NCI-H524 (cell line): Measurements from ENCODE around the gene CTXN3.

Source experiments
- DNase-seq, 2 experiments: peaks; one replicate each; lab custom pipeline; 2025; lab: John Stamatoyannopoulos, UW

CTXN3 gene

DNA sequence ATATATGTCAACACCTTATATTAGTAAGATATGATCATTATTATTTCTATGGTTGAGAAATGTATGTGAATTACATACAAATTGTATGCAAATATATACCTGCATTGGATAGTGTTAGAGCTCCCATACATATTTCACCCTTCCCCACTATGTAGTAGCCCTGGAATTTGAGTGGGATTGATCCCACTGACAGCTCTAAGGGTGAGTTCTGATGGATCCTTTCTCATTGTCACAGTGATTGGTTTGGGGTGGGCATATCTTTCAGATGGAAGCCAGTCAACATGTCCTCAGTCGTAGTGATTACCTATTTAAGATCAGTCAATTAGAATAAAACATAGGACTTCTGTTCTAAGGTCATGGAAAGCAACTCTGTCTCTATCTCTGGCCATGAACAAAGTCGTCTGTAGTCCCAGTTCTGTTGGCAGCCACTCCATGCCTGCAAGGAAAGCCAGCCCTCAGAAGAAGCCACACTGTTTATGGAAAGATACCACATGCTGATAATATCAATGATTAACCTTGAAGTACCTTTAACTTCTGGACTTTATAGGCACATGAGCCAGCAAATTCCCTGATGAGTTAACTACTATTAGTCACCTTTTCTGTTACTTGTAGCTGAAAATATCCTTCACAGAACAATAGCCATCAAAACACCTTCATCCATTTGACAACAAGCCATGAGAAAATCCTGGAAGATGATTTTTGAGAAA, 49.2 kb downstream of the CTXN3 start:
- no peak for DNase-seq

DNA sequence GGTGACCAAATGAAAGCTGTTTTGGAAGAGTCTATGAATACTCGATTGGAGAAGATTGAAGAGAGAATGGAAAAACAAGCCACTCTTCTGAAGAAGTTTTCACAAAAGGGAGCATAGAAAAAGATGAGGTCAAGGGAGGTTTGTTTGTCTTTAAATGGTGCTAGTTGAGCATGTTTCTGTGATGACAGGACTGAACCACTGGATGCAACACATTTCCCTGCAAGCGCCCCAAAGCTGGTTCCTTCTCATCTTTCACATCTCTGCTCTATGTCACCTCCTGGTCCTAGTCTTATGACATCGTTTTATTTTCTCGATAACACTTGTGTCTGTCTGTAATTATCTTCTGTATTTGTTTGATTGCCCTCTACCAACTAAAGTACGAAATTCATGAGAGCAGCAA, 50.5 kb downstream of the CTXN3 start:
- DNase-seq = no peak

DNA sequence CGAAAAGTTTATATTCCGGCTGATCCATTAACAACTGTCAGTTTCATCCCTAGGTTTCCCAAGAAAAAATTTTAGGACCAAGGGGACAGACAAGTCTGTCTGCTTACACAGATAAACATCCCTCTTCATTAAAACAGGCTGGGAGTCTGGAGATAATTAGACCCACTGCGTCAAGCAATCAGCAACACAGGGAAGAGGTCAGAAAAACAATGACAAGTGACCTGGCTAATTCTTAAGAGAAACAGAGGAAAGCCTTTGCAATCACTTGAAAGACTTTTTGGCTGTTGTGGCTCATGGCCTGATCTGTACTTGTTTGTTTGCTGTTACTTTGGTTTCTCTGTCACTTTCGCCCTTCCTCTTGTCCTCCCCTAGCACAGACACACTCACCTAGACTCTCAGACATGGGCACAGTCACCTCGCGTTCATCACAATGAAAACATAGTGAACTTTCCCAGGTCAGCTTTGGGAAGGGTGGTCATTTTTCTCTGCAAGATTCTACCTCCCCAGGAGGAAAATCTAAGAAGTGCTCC, 51.4 kb downstream of the CTXN3 start:
- DNase-seq = no peak

DNA sequence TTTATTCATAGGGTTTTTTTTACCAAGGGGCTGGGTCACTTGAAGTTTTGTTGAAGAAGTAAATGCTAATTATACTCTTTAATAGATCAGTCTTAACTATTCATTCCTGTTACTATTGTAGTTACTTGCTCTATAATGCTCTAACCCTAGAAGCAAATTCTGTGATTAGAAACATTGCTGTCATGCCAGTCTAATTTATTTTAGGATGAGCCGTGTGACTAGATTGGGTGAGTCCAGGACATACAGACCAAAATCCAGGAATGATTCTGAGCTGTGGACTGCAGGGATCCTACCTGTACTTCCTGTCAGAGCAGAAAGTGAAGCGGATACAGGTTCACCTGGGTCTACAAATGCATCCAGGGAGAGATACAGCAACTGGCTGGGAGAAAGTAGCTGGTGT, 53.6 kb downstream of the CTXN3 start:
- no peak for DNase-seq

GRCh38 chr5:127702926-127703561, 54.2 kb downstream of the CTXN3 start, which contains the start of gene CCDC192:
TSS of gene CCDC192 (plus strand) at chr5:127703391. CDS start at chr5:127703446, 55 bp downstream.
- no peak for DNase-seq

- no peak for DNase-seq
Measured at GRCh38 chr5:127705120-127705892, 56.4 kb downstream of the CTXN3 start.

GRCh38 chr5:127706691-127707090, 57.8 kb downstream of the CTXN3 start:
- DNase-seq = no peak

DNA sequence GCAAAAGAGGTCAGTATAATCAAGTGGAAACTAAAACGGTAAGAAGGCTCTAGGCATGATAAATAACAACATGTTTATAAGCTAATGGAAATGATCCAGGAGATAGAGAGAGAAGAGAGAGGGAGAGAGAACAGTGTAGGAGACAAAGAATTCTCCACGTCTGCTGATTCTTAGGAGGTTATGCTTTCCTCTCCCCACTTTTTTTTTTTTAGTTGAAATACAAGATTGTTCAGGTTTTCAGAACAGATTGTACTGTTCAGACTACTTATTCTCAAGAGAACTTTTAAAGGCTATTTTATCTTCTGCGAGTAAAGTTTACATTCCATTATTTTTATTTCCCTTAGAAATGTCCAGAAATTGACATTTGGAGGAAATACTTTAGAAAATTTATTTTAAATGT, 58.3 kb downstream of the CTXN3 start:
- DNase-seq = no peak
